DMS 273 (cell line): Measurements from ENCODE around the gene CTXN1.
A peak's percentile ranks its signal among the peaks of the same experiment; 100 is the strongest.
"Not testable (repeated sequence)": the region's sequence is repeated elsewhere in the genome, so short reads cannot be mapped to it uniquely, and the experiment has no call there.

Experiments used
- DNase-seq: peaks from one replicate; lab custom pipeline; 2025; ENCODE audit not compliant: unreplicated experiment; lab: John Stamatoyannopoulos, UW

The CTXN1 gene

GRCh38 chr19:7926021-7926726 is at the start of gene CTXN1:
Gene CTXN1 (minus strand): TSS chr19:7926135. CDS start chr19:7925538, 597 bp downstream.
- DNase-seq: peak; percentile 87

GRCh38 chr19:7975037-7975436 is 49.1 kb upstream of the CTXN1 start:
- no peak for DNase-seq

- DNase-seq: no peak
These were observed 47.9 kb upstream of the CTXN1 start for GRCh38 chr19:7973883-7974282.

GRCh38 chr19:7971553-7972520 is 45.9 kb upstream of the CTXN1 start:
- DNase-seq: no peak

GRCh38 chr19:7970716-7971448 is 44.9 kb upstream of the CTXN1 start:
- peak; percentile 80 for DNase-seq

- no peak for DNase-seq
These were observed 43.6 kb upstream of the CTXN1 start for GRCh38 chr19:7969555-7969939.

- DNase-seq: no peak
These were observed 43.0 kb upstream of the CTXN1 start for GRCh38 chr19:7968796-7969554.

GRCh38 chr19:7968008-7968795 is 42.3 kb upstream of the CTXN1 start:
- DNase-seq: no peak

GRCh38 chr19:7965921-7966665 is 40.2 kb upstream of the CTXN1 start:
- DNase-seq: no peak

GRCh38 chr19:7965259-7965841 is 39.4 kb upstream of the CTXN1 start:
- DNase-seq: no peak

GRCh38 chr19:7963566-7963965 is 37.6 kb upstream of the CTXN1 start:
- DNase-seq: no peak

- DNase-seq: no peak
These were observed 36.8 kb upstream of the CTXN1 start for GRCh38 chr19:7962644-7963268.

- no peak for DNase-seq
These were observed 36.1 kb upstream of the CTXN1 start for GRCh38 chr19:7961920-7962626.

- not testable (repeated sequence) for DNase-seq
These were observed 35.1 kb upstream of the CTXN1 start for GRCh38 chr19:7961082-7961481.

GRCh38 chr19:7959211-7959610 is 33.3 kb upstream of the CTXN1 start:
- DNase-seq: no peak

- DNase-seq: no peak
These were observed 29.8 kb upstream of the CTXN1 start for GRCh38 chr19:7955696-7956095.

- no peak for DNase-seq
These were observed 27.6 kb upstream of the CTXN1 start for GRCh38 chr19:7953576-7953975.

- peak; percentile 41 for DNase-seq
These were observed 27.1 kb upstream of the CTXN1 start for GRCh38 chr19:7953060-7953459.
